ENCODE measurements around the gene CDC42EP1. TPM values are rescaled to one million over a fixed set of nuclear protein-coding genes. Genes with fewer than 3 reads are reported as not detected.

CDC42EP1 gene
- polyA plus RNA-seq, 1 of the 3 experiments (the other 2 are of a cell fraction), result 24.9 TPM

- TF ChIP-seq, protein P1, sequence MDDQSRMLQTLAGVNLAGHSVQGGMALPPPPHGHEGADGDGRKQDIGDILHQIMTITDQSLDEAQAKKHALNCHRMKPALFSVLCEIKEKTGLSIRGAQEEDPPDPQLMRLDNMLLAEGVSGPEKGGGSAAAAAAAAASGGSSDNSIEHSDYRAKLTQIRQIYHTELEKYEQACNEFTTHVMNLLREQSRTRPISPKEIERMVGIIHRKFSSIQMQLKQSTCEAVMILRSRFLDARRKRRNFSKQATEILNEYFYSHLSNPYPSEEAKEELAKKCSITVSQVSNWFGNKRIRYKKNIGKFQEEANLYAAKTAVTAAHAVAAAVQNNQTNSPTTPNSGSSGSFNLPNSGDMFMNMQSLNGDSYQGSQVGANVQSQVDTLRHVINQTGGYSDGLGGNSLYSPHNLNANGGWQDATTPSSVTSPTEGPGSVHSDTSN (IDR thresholded peaks at IDR 0.05), result no peak
- TF ChIP-seq NRF1 (IDR thresholded peaks at IDR 0.05; ENCODE audit: low read depth, low read length) (no peak), MEF2A (IDR thresholded peaks at IDR 0.05; ENCODE audit: borderline replicate concordance, low read depth) (no peak), POLR2AphosphoS5 (IDR thresholded peaks at IDR 0.05; ENCODE audit: low read depth, low read length) (no peak), FOXJ3 (CRISPR knock-in tag; IDR thresholded peaks at IDR 0.05) (no peak), TAF1 (IDR thresholded peaks at IDR 0.05; ENCODE audit: borderline replicate concordance, low read depth, low read length) (no peak), GATA2 (CRISPR knock-in tag; IDR thresholded peaks at IDR 0.05) (no peak), RCOR1 (IDR thresholded peaks at IDR 0.05; ENCODE audit: low read length) (no peak), YY1 (IDR thresholded peaks at IDR 0.05; ENCODE audit: low read depth) (no peak)
Observed at GRCh38 chr22:37565830-37566229, 5.5 kb downstream of the CDC42EP1 start (continued).

DNA sequence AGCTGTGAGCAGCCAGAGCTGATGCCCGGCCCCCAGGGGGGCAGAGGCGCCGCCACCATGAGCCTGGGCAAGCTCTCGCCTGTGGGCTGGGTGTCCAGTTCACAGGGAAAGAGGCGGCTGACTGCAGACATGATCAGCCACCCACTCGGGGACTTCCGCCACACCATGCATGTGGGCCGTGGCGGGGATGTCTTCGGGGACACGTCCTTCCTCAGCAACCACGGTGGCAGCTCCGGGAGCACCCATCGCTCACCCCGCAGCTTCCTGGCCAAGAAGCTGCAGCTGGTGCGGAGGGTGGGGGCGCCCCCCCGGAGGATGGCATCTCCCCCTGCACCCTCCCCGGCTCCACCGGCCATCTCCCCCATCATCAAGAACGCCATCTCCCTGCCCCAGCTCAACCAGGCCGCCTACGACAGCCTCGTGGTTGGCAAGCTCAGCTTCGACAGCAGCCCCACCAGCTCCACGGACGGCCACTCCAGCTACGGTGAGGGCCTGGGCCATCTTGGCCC lies 6.1 kb downstream of the CDC42EP1 start:
- Histone ChIP-seq H3K79me2 (ENCODE audit: insufficient read depth) (peaks cover 69% of the 10 kb centered on the region), H3K36me3 (replicated peaks in 1 of 2; ENCODE audit: control insufficient read depth in 1 of 2, insufficient read depth in 2 of 2, low read length in 1 of 2) (peaks cover 7 to 26% of the 10 kb centered on the region in 2 experiments), H3K27me3 (ENCODE audit: insufficient read depth) (no peaks in the 10 kb centered on the region), H3K9ac (no peak overlapping the region), H3K4me3 (ENCODE audit: low read depth in 2 of 2, low read length in 1 of 2) (no peak overlapping the region), H3K9me3 (no peaks in the 10 kb centered on the region), H3K27ac (ENCODE audit: low read depth in 2 of 2, low read length in 1 of 2) (no peak overlapping the region), H2AFZ (ENCODE audit: low read depth) (no peak overlapping the region), H3K9me2 (no peaks in the 10 kb centered on the region), H4K20me1 (ENCODE audit: insufficient read depth) (peaks cover 93% of the 10 kb centered on the region), H3K4me1 (ENCODE audit: control insufficient read depth in 1 of 2, insufficient read depth in 2 of 2, low read depth in 1 of 2, low read length in 1 of 2) (peaks cover 3 to 28% of the 10 kb centered on the region in 2 experiments; a peak in 3 of 4 replicates), H3F3A (replicated peaks; ENCODE audit: insufficient read depth) (peaks cover 31% of the 10 kb centered on the region), H3K4me2 (no peak overlapping the region)
- WGBS (ENCODE audit: low lambda C conversion rate), result 94% methylated on average over 23 of the region's 28 CpGs
- ChIA-PET POLR2A (interaction anchor here (0.8 kb wide), 2 partner anchors 24 to 46 kb away, joined by 3 read pairs; no protein-coding TSS in a partner anchor), CTCF (interaction anchor here (0.7 to 20.5 kb wide), 37 partner anchors 9 to 399 kb away, joined by 3 to 647 read pairs (median 9); partner anchors contain the start of genes ELFN2, GGA1 and LGALS2)
- TF ChIP-seq RFX5 (IDR thresholded peaks at IDR 0.05; ENCODE audit: low read length) (no peak), ELF1 (IDR thresholded peaks at IDR 0.05) (no peak), TCF12 (IDR thresholded peaks at IDR 0.05) (no peak), GATA2 (CRISPR knock-in tag; IDR thresholded peaks at IDR 0.05) (no peak), USF1 (IDR thresholded peaks at IDR 0.05; ENCODE audit: borderline replicate concordance, low read depth) (no peak), NRF1 (IDR thresholded peaks at IDR 0.05; ENCODE audit: low read depth, low read length) (no peak), MAX (IDR thresholded peaks at IDR 0.05; ENCODE audit: low read depth) (no peak), RCOR1 (IDR thresholded peaks at IDR 0.05; ENCODE audit: low read length) (no peak), MEF2A (IDR thresholded peaks at IDR 0.05; ENCODE audit: borderline replicate concordance, low read depth) (no peak), GABPA (IDR thresholded peaks at IDR 0.05; ENCODE audit: low read depth) (no peak)
- TF ChIP-seq, protein P2, sequence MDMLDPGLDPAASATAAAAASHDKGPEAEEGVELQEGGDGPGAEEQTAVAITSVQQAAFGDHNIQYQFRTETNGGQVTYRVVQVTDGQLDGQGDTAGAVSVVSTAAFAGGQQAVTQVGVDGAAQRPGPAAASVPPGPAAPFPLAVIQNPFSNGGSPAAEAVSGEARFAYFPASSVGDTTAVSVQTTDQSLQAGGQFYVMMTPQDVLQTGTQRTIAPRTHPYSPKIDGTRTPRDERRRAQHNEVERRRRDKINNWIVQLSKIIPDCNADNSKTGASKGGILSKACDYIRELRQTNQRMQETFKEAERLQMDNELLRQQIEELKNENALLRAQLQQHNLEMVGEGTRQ (IDR thresholded peaks at IDR 0.05; ENCODE audit: borderline replicate concordance, low read depth, low read length), result no peak
- DNase-seq, result no peak

Measured in SK-N-SH (cell line).